ENCODE results near the gene CASP7. TPM values are rescaled to one million over a fixed set of nuclear protein-coding genes. Genes with fewer than 3 reads are reported as not detected.

The CASP7 gene
- total and polyA plus RNA-seq, 8 donors = 7.0 to 28.7 (median 14.8) TPM

DNA sequence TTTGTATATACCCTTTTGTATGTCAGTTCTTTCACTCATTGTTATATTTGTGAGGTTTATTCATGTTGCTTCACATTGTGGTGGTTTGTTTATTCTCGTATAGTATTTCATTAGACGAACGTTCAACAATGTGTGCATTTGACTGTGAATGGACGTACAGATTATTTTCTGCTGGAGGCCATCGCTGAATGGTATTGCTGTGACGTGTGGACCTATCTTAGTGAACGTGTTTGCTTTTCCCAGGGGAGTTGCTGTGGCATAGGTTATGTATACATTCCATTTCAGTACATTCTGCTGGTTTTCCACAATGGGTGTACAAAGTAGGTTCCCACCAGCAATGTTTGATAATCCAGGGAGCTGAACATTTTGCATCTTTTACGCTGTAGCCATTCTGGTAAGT, 40.7 kb downstream of the CASP7 start:
- DNase-seq (no peak), FAIRE-seq (no peak), ATAC-seq (no peak)
- no peaks in the 10 kb centered on the region for H3K27me3 ChIP-seq
- intact Hi-C loops (cut with DNase I) = no loop called here
- H3K4me3 ChIP-seq = no peak overlapping the region
- H3K4me1 ChIP-seq = no peaks in the 10 kb centered on the region
- H3K27ac ChIP-seq = no peak overlapping the region
- TF ChIP-seq, protein P1, sequence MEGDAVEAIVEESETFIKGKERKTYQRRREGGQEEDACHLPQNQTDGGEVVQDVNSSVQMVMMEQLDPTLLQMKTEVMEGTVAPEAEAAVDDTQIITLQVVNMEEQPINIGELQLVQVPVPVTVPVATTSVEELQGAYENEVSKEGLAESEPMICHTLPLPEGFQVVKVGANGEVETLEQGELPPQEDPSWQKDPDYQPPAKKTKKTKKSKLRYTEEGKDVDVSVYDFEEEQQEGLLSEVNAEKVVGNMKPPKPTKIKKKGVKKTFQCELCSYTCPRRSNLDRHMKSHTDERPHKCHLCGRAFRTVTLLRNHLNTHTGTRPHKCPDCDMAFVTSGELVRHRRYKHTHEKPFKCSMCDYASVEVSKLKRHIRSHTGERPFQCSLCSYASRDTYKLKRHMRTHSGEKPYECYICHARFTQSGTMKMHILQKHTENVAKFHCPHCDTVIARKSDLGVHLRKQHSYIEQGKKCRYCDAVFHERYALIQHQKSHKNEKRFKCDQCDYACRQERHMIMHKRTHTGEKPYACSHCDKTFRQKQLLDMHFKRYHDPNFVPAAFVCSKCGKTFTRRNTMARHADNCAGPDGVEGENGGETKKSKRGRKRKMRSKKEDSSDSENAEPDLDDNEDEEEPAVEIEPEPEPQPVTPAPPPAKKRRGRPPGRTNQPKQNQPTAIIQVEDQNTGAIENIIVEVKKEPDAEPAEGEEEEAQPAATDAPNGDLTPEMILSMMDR (IDR thresholded peaks at IDR 0.05) = no peak
- WGBS, 2 donors = 87 to 89% methylated on average over 8 of the region's 8 CpGs
- H3K9me3 ChIP-seq = no peaks in the 10 kb centered on the region
- peaks cover 0 to 37% (median 3%) of the 10 kb centered on the region in 3 donors for H3K36me3 ChIP-seq

DNA sequence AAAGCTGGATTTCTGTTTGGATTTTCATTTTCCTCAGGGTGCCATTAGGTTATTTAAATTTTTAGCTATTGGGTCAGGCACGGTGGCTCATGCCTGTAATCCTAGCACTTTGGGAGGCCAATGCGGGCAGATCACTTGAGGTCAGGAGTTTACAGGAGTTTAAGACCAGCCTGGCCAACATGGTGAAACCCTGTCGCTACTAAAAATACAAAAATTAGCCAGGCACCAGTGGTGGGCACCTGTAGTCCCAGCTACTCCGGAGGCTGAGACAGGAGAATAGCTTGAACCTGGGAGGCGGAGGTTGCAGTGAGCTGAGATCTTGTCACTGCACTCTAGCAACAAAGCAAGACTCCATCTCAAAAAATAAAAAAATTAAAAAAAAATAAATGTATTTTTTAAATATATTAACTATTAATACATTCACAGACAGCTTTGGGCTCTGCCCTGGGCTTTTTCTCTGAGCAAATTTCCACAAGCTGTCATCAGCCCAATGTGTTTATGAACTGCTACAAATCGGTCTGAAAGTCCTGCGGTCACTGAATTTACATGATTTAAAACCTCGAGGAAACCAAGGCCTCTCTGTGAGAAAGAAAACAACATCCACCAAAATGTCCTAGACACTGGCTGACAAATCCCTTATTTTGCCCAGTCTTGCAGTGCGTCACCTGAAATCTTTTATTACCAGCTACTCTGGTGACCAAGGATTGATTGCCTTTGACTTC, 52.6 kb downstream of the CASP7 start:
- DNase-seq = no peak
- H3K27me3 ChIP-seq = no peaks in the 10 kb centered on the region
- WGBS, 2 donors = 91 to 92% methylated on average over 9 of the region's 9 CpGs
- H3K36me3 ChIP-seq = peaks cover 0 to 19% (median 17%) of the 10 kb centered on the region in 3 donors
- intact Hi-C loops (cut with DNase I) = no loop called here
- no peak for ATAC-seq
- no peaks in the 10 kb centered on the region for H3K9me3 ChIP-seq
- H3K27ac ChIP-seq = no peak overlapping the region
- no peak for FAIRE-seq
- TF ChIP-seq, protein P1 (IDR thresholded peaks at IDR 0.05) = no peak
- H3K4me1 ChIP-seq = peaks cover 6 to 19% (median 9%) of the 10 kb centered on the region in 3 donors
- H3K4me3 ChIP-seq = no peak overlapping the region

DNA sequence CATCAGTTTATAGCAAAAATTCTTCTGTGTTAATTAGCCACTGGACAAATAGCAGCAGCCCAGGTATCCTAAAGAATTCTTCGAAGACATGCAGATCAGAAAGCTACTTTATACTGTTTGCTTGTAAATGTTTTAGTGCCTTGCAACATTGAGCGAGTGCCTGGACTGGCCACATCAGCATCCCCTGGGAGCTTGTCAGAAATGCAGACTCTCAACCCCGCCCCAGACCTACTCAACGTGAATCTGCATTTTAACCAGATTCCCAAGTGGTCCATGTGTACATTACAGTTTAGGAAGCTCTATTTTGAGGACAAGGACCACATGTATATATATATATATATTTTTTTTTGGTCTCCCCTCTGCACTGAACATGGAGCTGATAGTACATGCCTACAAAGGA, 53.3 kb downstream of the CASP7 start:
- DNase-seq (no peak), ATAC-seq (no peak), FAIRE-seq (no peak)
- no peak overlapping the region for H3K27ac ChIP-seq
- TF ChIP-seq, protein P1 (IDR thresholded peaks at IDR 0.05) = no peak
- H3K36me3 ChIP-seq = peaks cover 0 to 17% (median 16%) of the 10 kb centered on the region in 3 donors
- 79% methylated on average over 4 of the region's 4 CpGs for WGBS, 2 donors
- no peaks in the 10 kb centered on the region for H3K9me3 ChIP-seq
- peaks cover 6 to 19% (median 9%) of the 10 kb centered on the region in 3 donors for H3K4me1 ChIP-seq
- intact Hi-C loops (cut with DNase I) = no loop called here
- H3K27me3 ChIP-seq = no peaks in the 10 kb centered on the region
- no peak overlapping the region for H3K4me3 ChIP-seq

DNA sequence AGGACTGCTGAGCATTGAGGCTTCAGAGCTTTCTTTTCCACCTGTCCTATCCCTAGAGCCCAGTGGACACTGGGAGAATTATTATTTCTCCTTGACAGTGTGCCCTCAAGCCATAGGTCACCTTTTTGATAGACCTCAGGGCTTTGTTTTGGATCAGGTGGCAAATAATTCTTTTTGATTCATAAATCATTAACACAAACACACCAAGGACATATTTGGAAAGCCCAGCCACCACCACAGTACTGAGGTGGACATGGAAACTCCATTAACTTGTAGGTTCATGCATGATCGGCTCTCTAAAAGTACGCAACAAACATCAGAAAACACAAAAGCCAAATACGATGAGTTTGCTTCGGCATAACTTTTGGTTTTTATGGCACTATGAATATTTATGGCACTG, 53.9 kb downstream of the CASP7 start:
- TF ChIP-seq, protein P1 (IDR thresholded peaks at IDR 0.05) = no peak
- peak; percentile 46 to 74 (median 61) for ATAC-seq
- peak overlapping the region in 1 of 4 donors; percentile 10 for H3K27ac ChIP-seq
- H3K4me3 ChIP-seq = no peak overlapping the region
- 58 to 71% methylated on average over 4 of the region's 4 CpGs for WGBS, 2 donors
- DNase-seq = no peak
- peaks cover 6 to 19% (median 9%) of the 10 kb centered on the region in 3 donors for H3K4me1 ChIP-seq
- intact Hi-C loops (cut with DNase I) = no loop called here
- FAIRE-seq = no peak
- H3K36me3 ChIP-seq = peaks cover 0 to 13% (median 12%) of the 10 kb centered on the region in 3 donors
- no peaks in the 10 kb centered on the region for H3K27me3 ChIP-seq
- H3K9me3 ChIP-seq = no peaks in the 10 kb centered on the region

DNA sequence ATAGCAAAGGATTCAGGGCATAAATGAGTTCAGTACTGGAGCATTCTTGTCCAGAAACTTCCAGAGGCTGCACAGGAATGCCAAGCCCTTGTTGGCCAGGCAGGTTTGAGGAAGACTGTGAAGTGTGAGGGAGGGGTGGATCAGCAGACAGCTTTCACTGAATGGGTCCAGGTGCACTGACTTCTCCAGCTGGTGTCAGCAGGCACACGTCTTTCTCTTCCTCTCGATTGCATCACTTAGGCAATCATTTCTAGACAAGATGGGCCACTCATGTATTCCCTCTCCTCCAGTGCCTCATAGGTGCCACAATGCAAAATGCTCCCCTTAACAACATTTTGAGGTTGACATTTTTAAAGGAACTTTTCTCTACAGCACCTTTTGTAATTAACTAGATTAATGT, 56.2 kb downstream of the CASP7 start:
- Histone ChIP-seq H3K27ac (peak overlapping the region in 2 of 4 donors; percentile 35 to 47), H3K27me3 (no peaks in the 10 kb centered on the region), H3K4me3 (no peak overlapping the region), H3K9me3 (no peaks in the 10 kb centered on the region), H3K4me1 (peaks cover 6 to 19% (median 9%) of the 10 kb centered on the region in 3 donors), H3K36me3 (no peaks in the 10 kb centered on the region)
- FAIRE-seq (no peak), DNase-seq (peak in 1 of 6 donors; percentile 22), ATAC-seq (peak; percentile 32 to 82 (median 62))
- intact Hi-C loops (cut with DNase I) = no loop called here
- WGBS, 2 donors = 3% methylated on average over 2 of the region's 2 CpGs
- TF ChIP-seq, protein P1 (IDR thresholded peaks at IDR 0.05) = no peak
